Uterus (tissue), 2 donors: ENCODE measurements around the gene MEP1B.

Experiments
- CTCF ChIP-seq, 4 experiments: fragments of 200-600 bp in 2 of 4; fragments of 450-650 bp in 2 of 4; sonication (generic) in 2 of 4; IDR thresholded peaks; one replicate each; pipeline ENCODE4 v1.5.1; 2016 to 2019; ENCODE audit warnings: antibody characterized with exemption in 4 of 4, mild to moderate bottlenecking in 2 of 4, moderate library complexity in 1 of 4
- POLR2A ChIP-seq, 2 donors: fragments of 450-650 bp; IDR thresholded peaks; one replicate each; pipeline ENCODE4 v1.6.1; 2016; ENCODE audit warnings: antibody characterized with exemption in 2 of 2, mild to moderate bottlenecking in 1 of 2, moderate library complexity in 1 of 2

- TF ChIP-seq CTCF (IDR thresholded peaks at IDR 0.05) (no peak), POLR2A (IDR thresholded peaks at IDR 0.05) (no peak)
Measured at GRCh38 chr18:32258148-32258547, 68.3 kb downstream of the MEP1B start.
